SK-N-SH (cell line): ENCODE results near the gene PROKR1. TPM values are rescaled to one million over a fixed set of nuclear protein-coding genes. Genes with fewer than 3 reads are reported as not detected.

Experiments used
- CTCF ChIA-PET: fragments of 300-600, 350-600 bp; formaldehyde crosslinking; extraction: SDS; loops from one replicate; lab custom pipeline; 2021; lab: Yijun Ruan, JAX
- POLR2A ChIA-PET: fragments of 350-600 bp; sonication (Branson Sonifier 250); formaldehyde crosslinking; extraction: SDS; loops from one replicate; lab custom pipeline; 2020; ENCODE audit warnings: antibody characterized with exemption, inconsistent platforms; lab: Yijun Ruan, JAX
- DNase-seq: peaks from one replicate; pipeline ENCODE4 v3.0.0; 2012
- H2AFZ ChIP-seq: fragments of 200-600 bp; sonication (generic); 2 replicates; pipeline ENCODE4 v1.8.1; 2016; ENCODE audit warnings: antibody characterized with exemption, mild to moderate bottlenecking, low read depth
- H3F3A ChIP-seq: fragments of 200-600 bp; sonication (generic); replicated peaks from 2 replicates; pipeline ENCODE3; 2016; ENCODE audit warnings: antibody characterized with exemption, mild to moderate bottlenecking; ENCODE audit not compliant: insufficient read depth
- H3K27ac ChIP-seq, 2 experiments: fragments of 200-500 bp in 1 of 2; fragments of 200-600 bp in 1 of 2; sonication (Bioruptor generic) in 1 of 2; sonication (generic), shearing (Covaris generic) in 1 of 2; 2 replicates each; pipeline versions ENCODE4 v1.5.1 to v1.6.1; 2014 to 2016; ENCODE audit warnings: low read depth in 2 of 2, inconsistent platforms in 1 of 2, low read length in 1 of 2, mild to moderate bottlenecking in 1 of 2, mixed read lengths in 1 of 2
- H3K27me3 ChIP-seq: fragments of 200-600 bp; sonication (generic), shearing (Covaris generic); 2 replicates; pipeline ENCODE4 v1.6.1; 2016; ENCODE audit warnings: mixed run types; ENCODE audit not compliant: insufficient read depth
- H3K36me3 ChIP-seq, 2 experiments: fragments of 200-500 bp in 1 of 2; fragments of 200-600 bp in 1 of 2; sonication (Bioruptor generic) in 1 of 2; sonication (generic) in 1 of 2; replicated peaks in 1 of 2; 2 replicates each; pipeline versions ENCODE3 to v1.5.1; 2014 to 2016; ENCODE audit warnings: low read length in 1 of 2, mild to moderate bottlenecking in 1 of 2; ENCODE audit not compliant: insufficient read depth in 2 of 2, control insufficient read depth in 1 of 2
- H3K4me1 ChIP-seq, 2 experiments: fragments of 200-500 bp in 1 of 2; fragments of 200-600 bp in 1 of 2; sonication (Bioruptor generic) in 1 of 2; sonication (generic), shearing (Covaris generic) in 1 of 2; 2 replicates each; pipeline versions ENCODE4 v1.5.1 to v1.6.1; 2014 to 2016; ENCODE audit warnings: low read depth in 1 of 2, low read length in 1 of 2, mixed run types in 1 of 2; ENCODE audit not compliant: insufficient read depth in 2 of 2, control insufficient read depth in 1 of 2
- H3K4me2 ChIP-seq: fragments of 200-600 bp; sonication (generic), shearing (Covaris generic); 2 replicates; pipeline ENCODE4 v1.6.1; 2017; ENCODE audit warnings: mixed run types
- H3K4me3 ChIP-seq, 2 experiments: fragments of 200-500 bp in 1 of 2; fragments of 200-600 bp in 1 of 2; sonication (Bioruptor generic) in 1 of 2; sonication (generic), shearing (Covaris generic) in 1 of 2; 2 replicates each; pipeline versions ENCODE4 v1.5.1 to v1.8.1; 2014 to 2016; ENCODE audit warnings: low read depth in 2 of 2, inconsistent platforms in 1 of 2, low read length in 1 of 2, mild to moderate bottlenecking in 1 of 2, mixed read lengths in 1 of 2, moderate library complexity in 1 of 2
- H3K79me2 ChIP-seq: fragments of 200-600 bp; sonication (generic); 2 replicates; pipeline ENCODE4 v1.8.1; 2017; ENCODE audit warnings: mild to moderate bottlenecking; ENCODE audit not compliant: insufficient read depth
- H3K9ac ChIP-seq: fragments of 200-600 bp; sonication (generic); 2 replicates; pipeline ENCODE4 v1.6.1; 2017; ENCODE audit warnings: mixed run types
- H3K9me2 ChIP-seq: fragments of 200-600 bp; sonication (generic); 2 replicates; pipeline ENCODE4 v1.6.1; 2017; ENCODE audit warnings: mixed run types
- H3K9me3 ChIP-seq: fragments of 200-600 bp; sonication (generic); 2 replicates; pipeline ENCODE4 v1.6.1; 2017; ENCODE audit warnings: mixed run types, mild to moderate bottlenecking, moderate library complexity
- H4K20me1 ChIP-seq: fragments of 200-600 bp; sonication (generic); 2 replicates; pipeline ENCODE4 v1.6.1; 2017; ENCODE audit warnings: mild to moderate bottlenecking, mixed run types; ENCODE audit not compliant: insufficient read depth
- CHD2 ChIP-seq: fragments of 150-350 bp; IDR thresholded peaks from 2 replicates; pipeline ENCODE4 v1.6.1; 2018; ENCODE audit warnings: low read length; ENCODE audit not compliant: partially characterized antibody
- ELF1 ChIP-seq: IDR thresholded peaks from 2 replicates; pipeline ENCODE4 v1.4.0; 2012
- FOSL2 ChIP-seq: IDR thresholded peaks from 2 replicates; pipeline ENCODE4 v1.4.0; 2012; ENCODE audit warnings: low read depth, mild to moderate bottlenecking, moderate library complexity, borderline replicate concordance
- FOXJ3 ChIP-seq: sonication (generic); formaldehyde crosslinking; IDR thresholded peaks from 2 replicates; pipeline ENCODE4 v1.5.1; 2020; ENCODE audit warnings: mild to moderate bottlenecking, missing genetic modification reagents
- GABPA ChIP-seq: IDR thresholded peaks from 2 replicates; pipeline ENCODE4 v1.4.0; 2012; ENCODE audit warnings: low read depth, mild to moderate bottlenecking
- JUND ChIP-seq: IDR thresholded peaks from 2 replicates; pipeline ENCODE4 v1.4.0; 2012
- MAX ChIP-seq: IDR thresholded peaks from 2 replicates; pipeline ENCODE4 v1.4.0; 2012; ENCODE audit warnings: low read depth
- NFIC ChIP-seq: IDR thresholded peaks from 2 replicates; pipeline ENCODE4 v1.4.0; 2012; ENCODE audit warnings: borderline replicate concordance
- REST ChIP-seq: IDR thresholded peaks from 2 replicates; pipeline ENCODE4 v1.6.1; 2012; ENCODE audit warnings: mild to moderate bottlenecking, low read depth, low read length, moderate library complexity
- SIN3A ChIP-seq: IDR thresholded peaks from 2 replicates; pipeline ENCODE4 v1.6.1; 2012; ENCODE audit warnings: low read depth, mild to moderate bottlenecking, low read length, moderate library complexity, borderline replicate concordance
- TAF1 ChIP-seq: IDR thresholded peaks from 2 replicates; pipeline ENCODE4 v1.6.1; 2012; ENCODE audit warnings: low read depth, mild to moderate bottlenecking, low read length, moderate library complexity, borderline replicate concordance
- TCF12 ChIP-seq: IDR thresholded peaks from 2 replicates; pipeline ENCODE4 v1.4.0; 2012
- TEAD4 ChIP-seq: IDR thresholded peaks from 2 replicates; pipeline ENCODE4 v1.4.0; 2012; ENCODE audit warnings: mild to moderate bottlenecking, borderline replicate concordance; ENCODE audit not compliant: insufficient read depth
- WGBS: methylation state at CpG from one replicate; pipeline ENCODE4 v1.1.6; 2017; ENCODE audit warnings: low lambda C conversion rate; 5-methylcytosine and 5-hydroxymethylcytosine counted together
- polyA plus RNA-seq, 3 experiments: library from polyadenylated mRNA; depleted of rRNA; stranded (reverse); fragments of >200 nt; gene quantifications; 2 replicates each; pipeline ENCODE4 v1.2.3, GENCODE V29; 2012
- TF ChIP-seq, protein P1 (sequence below): IDR thresholded peaks from 2 replicates; pipeline ENCODE4; 2012

PROKR1 gene
- polyA plus RNA-seq, 1 of the 3 experiments (the other 2 are of a cell fraction), result not detected

DNA sequence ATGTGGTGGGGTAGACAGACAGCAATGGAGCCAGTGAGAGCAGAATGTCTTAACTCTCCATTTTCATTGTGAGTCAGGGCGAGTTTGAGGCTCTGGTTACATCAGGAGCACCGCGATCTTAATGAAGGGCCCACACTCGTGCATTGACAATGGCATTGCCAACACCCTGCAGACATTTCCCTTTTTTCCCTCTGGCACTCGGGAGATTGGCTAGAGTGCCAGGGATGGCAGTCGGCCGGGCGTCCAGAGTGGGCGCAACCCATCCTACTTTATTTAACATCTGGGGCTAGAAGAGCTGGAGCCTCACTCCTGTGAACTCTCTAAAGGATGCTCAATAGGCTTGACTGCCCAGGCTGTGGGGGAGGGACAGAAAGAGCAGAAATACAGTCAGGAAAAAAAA lies 9.7 kb downstream of the PROKR1 start:
- Histone ChIP-seq H2AFZ (no peak overlapping the region), H3F3A (peaks cover 3% of the 10 kb centered on the region), H3K36me3 (no peaks in the 10 kb centered on the region), H3K27me3 (peaks cover 6% of the 10 kb centered on the region; the same call in 1 of the 2 replicates), H3K4me3 (no peak overlapping the region), H3K79me2 (no peaks in the 10 kb centered on the region), H3K27ac (no peak overlapping the region)
- POLR2A ChIA-PET, result no interaction called here
- DNase-seq, result no peak
- CTCF ChIA-PET, result interaction anchor here (1.0 to 1.1 kb wide), 2 partner anchors 8 to 189 kb away, joined by 3 read pairs; no protein-coding TSS in a partner anchor
- TF ChIP-seq NFIC, result no peak
- TF ChIP-seq, all 33 proteins: peak for 0
- no peaks in the 10 kb centered on the region for H4K20me1 ChIP-seq
- H3K4me2 ChIP-seq, result peak overlapping the region; percentile 54; the same call in 1 of the 2 replicates
- no peaks in the 10 kb centered on the region for H3K9me2 ChIP-seq
- peaks cover 8 to 14% of the 10 kb centered on the region in 2 experiments; a peak in 2 of 4 replicates for H3K4me1 ChIP-seq
- H3K9me3 ChIP-seq, result no peaks in the 10 kb centered on the region
- WGBS, result 76% methylated on average over 9 of the region's 9 CpGs
- H3K9ac ChIP-seq, result no peak overlapping the region

- DNase-seq, result no peak
- no peaks in the 10 kb centered on the region for H4K20me1 ChIP-seq
- H3K4me1 ChIP-seq, result peaks cover 8 to 14% of the 10 kb centered on the region in 2 experiments; a peak in 2 of 4 replicates
- no peaks in the 10 kb centered on the region for H3K9me3 ChIP-seq
- 0 out of 2 replicates have a peak overlapping the region, but pooled peaks have one; percentile 44 for H2AFZ ChIP-seq
- peak overlapping the region in 1 of 2 experiments; percentile 5; a peak in 1 of 4 replicates for H3K27ac ChIP-seq
- H3K79me2 ChIP-seq, result no peaks in the 10 kb centered on the region
- H3K9ac ChIP-seq, result no peak overlapping the region
- H3K4me3 ChIP-seq, result no peak overlapping the region
- peaks cover 3% of the 10 kb centered on the region for H3F3A ChIP-seq
- no peaks in the 10 kb centered on the region for H3K9me2 ChIP-seq
- WGBS, result 29% methylated on average over 10 of the region's 10 CpGs
- ChIA-PET CTCF (interaction anchor here (0.9 to 1.0 kb wide), 2 partner anchors 9 to 166 kb away, joined by 3 read pairs; no protein-coding TSS in a partner anchor), POLR2A (no interaction called here)
- TF ChIP-seq TCF12 (peak; percentile 38; the same call in 1 of the 2 replicates), CHD2 (no peak), ELF1 (no peak), MAX (0 out of 2 replicates have a peak, but pooled peaks have one; percentile 21), JUND (peak; percentile 70), FOSL2 (peak; percentile 62), TAF1 (no peak), NFIC (0 out of 2 replicates have a peak, but pooled peaks have one; percentile 21)
- TF ChIP-seq, protein P1, sequence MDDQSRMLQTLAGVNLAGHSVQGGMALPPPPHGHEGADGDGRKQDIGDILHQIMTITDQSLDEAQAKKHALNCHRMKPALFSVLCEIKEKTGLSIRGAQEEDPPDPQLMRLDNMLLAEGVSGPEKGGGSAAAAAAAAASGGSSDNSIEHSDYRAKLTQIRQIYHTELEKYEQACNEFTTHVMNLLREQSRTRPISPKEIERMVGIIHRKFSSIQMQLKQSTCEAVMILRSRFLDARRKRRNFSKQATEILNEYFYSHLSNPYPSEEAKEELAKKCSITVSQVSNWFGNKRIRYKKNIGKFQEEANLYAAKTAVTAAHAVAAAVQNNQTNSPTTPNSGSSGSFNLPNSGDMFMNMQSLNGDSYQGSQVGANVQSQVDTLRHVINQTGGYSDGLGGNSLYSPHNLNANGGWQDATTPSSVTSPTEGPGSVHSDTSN, result no peak
- peaks cover 6% of the 10 kb centered on the region; the same call in 1 of the 2 replicates for H3K27me3 ChIP-seq
- H3K4me2 ChIP-seq, result peak overlapping the region; percentile 54; the same call in 1 of the 2 replicates
- no peaks in the 10 kb centered on the region for H3K36me3 ChIP-seq
Measured at GRCh38 chr2:68653538-68653982, 10.2 kb downstream of the PROKR1 start.

GRCh38 chr2:68658266-68658665 lies 14.9 kb downstream of the PROKR1 start:
- WGBS, result 53% methylated on average over 6 of the region's 6 CpGs
- peaks cover 8 to 11% of the 10 kb centered on the region in 2 experiments; a peak in 2 of 4 replicates for H3K4me1 ChIP-seq
- no peak for TF ChIP-seq TEAD4
- TF ChIP-seq ELF1, result no peak
- TF ChIP-seq TCF12, result no peak
- TF ChIP-seq SIN3A, result no peak
- TF ChIP-seq CHD2, result no peak
- TF ChIP-seq REST, result no peak
- no peak for TF ChIP-seq FOSL2
- TF ChIP-seq, protein P1, result no peak
- no peak for TF ChIP-seq FOXJ3 (CRISPR knock-in tag)
- no peak for TF ChIP-seq GABPA
- H3K79me2 ChIP-seq, result no peaks in the 10 kb centered on the region
- H3K4me2 ChIP-seq, result no peak overlapping the region
- H3F3A ChIP-seq, result peaks cover 3% of the 10 kb centered on the region
- no peak overlapping the region for H2AFZ ChIP-seq
- H3K27me3 ChIP-seq, result peaks cover 10% of the 10 kb centered on the region
- no peaks in the 10 kb centered on the region for H3K9me2 ChIP-seq
- no peak overlapping the region for H3K27ac ChIP-seq
- POLR2A ChIA-PET, result no interaction called here
- H4K20me1 ChIP-seq, result no peaks in the 10 kb centered on the region
- no peaks in the 10 kb centered on the region for H3K9me3 ChIP-seq
- CTCF ChIA-PET, result interaction anchor here (1.1 to 1.2 kb wide), 3 partner anchors 12 to 251 kb away, joined by 3 to 5 read pairs (median 4); no protein-coding TSS in a partner anchor
- DNase-seq, result no peak
- H3K9ac ChIP-seq, result no peak overlapping the region
- no peak overlapping the region for H3K4me3 ChIP-seq
- no peaks in the 10 kb centered on the region for H3K36me3 ChIP-seq
